Esophagus muscularis mucosa (tissue), 3 donors: ENCODE data around the gene CHRNA4.

Source experiments
- POLR2A ChIP-seq: fragments of 450-650 bp; IDR thresholded peaks from one replicate; pipeline ENCODE4 v1.6.1; 2017; ENCODE audit warnings: antibody characterized with exemption, moderate library complexity, mild to moderate bottlenecking, low read depth
- TF ChIP-seq, protein P1 (sequence below), 3 experiments: fragments of 200-600 bp in 2 of 3; fragments of 450-650 bp in 1 of 3; sonication (generic) in 2 of 3; IDR thresholded peaks; one replicate each; pipeline ENCODE4 v1.5.1; 2017 to 2019; ENCODE audit warnings: antibody characterized with exemption in 3 of 3, mild to moderate bottlenecking in 2 of 3, moderate library complexity in 1 of 3

DNA sequence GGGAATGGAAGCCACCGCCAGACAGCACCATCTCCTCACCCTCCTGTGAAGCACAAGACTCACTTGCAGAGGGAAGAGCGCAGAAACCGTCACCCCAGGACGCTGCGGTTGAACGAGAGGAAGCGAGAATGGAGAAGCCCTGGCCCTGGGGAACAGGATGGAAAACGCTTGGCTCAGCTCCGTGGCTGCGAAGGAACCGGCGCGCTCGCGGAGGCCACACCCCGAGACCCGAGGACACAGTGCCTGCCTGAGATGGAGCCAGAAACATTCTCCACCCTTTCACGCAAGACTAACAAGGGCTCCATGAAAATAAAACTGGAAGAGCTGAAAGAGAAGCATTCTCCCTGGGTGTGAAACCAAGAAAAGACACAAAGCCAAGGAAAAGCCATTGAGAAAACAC, 25.3 kb upstream of the CHRNA4 start:
- TF ChIP-seq POLR2A = no peak
- TF ChIP-seq, protein P1, sequence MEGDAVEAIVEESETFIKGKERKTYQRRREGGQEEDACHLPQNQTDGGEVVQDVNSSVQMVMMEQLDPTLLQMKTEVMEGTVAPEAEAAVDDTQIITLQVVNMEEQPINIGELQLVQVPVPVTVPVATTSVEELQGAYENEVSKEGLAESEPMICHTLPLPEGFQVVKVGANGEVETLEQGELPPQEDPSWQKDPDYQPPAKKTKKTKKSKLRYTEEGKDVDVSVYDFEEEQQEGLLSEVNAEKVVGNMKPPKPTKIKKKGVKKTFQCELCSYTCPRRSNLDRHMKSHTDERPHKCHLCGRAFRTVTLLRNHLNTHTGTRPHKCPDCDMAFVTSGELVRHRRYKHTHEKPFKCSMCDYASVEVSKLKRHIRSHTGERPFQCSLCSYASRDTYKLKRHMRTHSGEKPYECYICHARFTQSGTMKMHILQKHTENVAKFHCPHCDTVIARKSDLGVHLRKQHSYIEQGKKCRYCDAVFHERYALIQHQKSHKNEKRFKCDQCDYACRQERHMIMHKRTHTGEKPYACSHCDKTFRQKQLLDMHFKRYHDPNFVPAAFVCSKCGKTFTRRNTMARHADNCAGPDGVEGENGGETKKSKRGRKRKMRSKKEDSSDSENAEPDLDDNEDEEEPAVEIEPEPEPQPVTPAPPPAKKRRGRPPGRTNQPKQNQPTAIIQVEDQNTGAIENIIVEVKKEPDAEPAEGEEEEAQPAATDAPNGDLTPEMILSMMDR (IDR thresholded peaks at IDR 0.05) = no peak
